GM12878 (cell line): ENCODE data around the gene DUT. TPM values are rescaled to one million over a fixed set of nuclear protein-coding genes. Genes with fewer than 3 reads are reported as not detected.

Experiments used
- ATAC-seq: fragments of 200-7000 bp; cut with Tn5 transposase; 3 replicates; pipeline ENCODE4 v1.9.1; 2020; ENCODE audit warnings: mild to moderate bottlenecking, moderate library complexity
- BruUV-seq: library from RNA; stranded (reverse); fragments of 400-500 nt; replicated peaks from 2 replicates; lab custom pipeline; 2021; lab: Mats Ljungman, UMichigan
- CTCF ChIA-PET: fragments of 300-600 bp; sonication (Branson Sonifier 250); formaldehyde crosslinking; extraction: SDS; loops from one replicate; lab custom pipeline; 2021; ENCODE audit warnings: inconsistent platforms; lab: Yijun Ruan, JAX
- POLR2A ChIA-PET: fragments of 350-600 bp; formaldehyde crosslinking; extraction: SDS; loops from one replicate; lab custom pipeline; 2021; ENCODE audit warnings: inconsistent platforms; lab: Charles Lee
- RAD21 ChIA-PET: fragments of 300-600 bp; sonication (Branson Sonifier 250); formaldehyde crosslinking; loops from one replicate; lab custom pipeline; 2023; ENCODE audit warnings: antibody characterized with exemption; ENCODE audit not compliant: unreplicated experiment; lab: Charles Lee
- SMC1A ChIA-PET: fragments of 300-600 bp; sonication (Branson Sonifier 250); formaldehyde crosslinking; loops from one replicate; lab custom pipeline; 2023; ENCODE audit not compliant: unreplicated experiment, uncharacterized antibody; lab: Charles Lee
- DNase-seq: peaks from one replicate; pipeline ENCODE4 v3.0.0-alpha.2; 2011; ENCODE audit warnings: low read depth, low spot score
- FAIRE-seq: peaks from 3 replicates; lab custom pipeline; 2011; peaks lifted over from hg19 to GRCh38; lab: Jason Lieb, UNC
- H2AFZ ChIP-seq: 2 replicates; pipeline ENCODE4 v1.6.0; 2011; ENCODE audit warnings: low read depth, low read length, control low read depth; ENCODE audit not compliant: control insufficient read depth
- H3K27ac ChIP-seq: 2 replicates; pipeline ENCODE4 v1.5.1; 2011; ENCODE audit warnings: control low read depth; ENCODE audit not compliant: control insufficient read depth, insufficient read depth
- H3K27me3 ChIP-seq, 2 experiments: replicated peaks in 1 of 2; 2 replicates each; pipeline versions ENCODE4 v1.6.0 to v1.6.1; 2011; ENCODE audit warnings: low read length in 1 of 2; ENCODE audit not compliant: control insufficient read depth in 2 of 2, insufficient read depth in 2 of 2
- H3K36me3 ChIP-seq, 2 experiments: 2 replicates each; pipeline ENCODE4 v1.5.1; 2011; ENCODE audit warnings: low read length in 1 of 2; ENCODE audit not compliant: control insufficient read depth in 2 of 2, insufficient read depth in 2 of 2
- H3K4me1 ChIP-seq: 2 replicates; pipeline ENCODE4 v1.6.1; 2011; ENCODE audit warnings: mild to moderate bottlenecking, low read length, moderate library complexity, mixed read lengths; ENCODE audit not compliant: control insufficient read depth, insufficient read depth
- H3K4me2 ChIP-seq: 2 replicates; pipeline ENCODE4 v1.6.0; 2011; ENCODE audit warnings: control low read depth; ENCODE audit not compliant: control insufficient read depth, insufficient read depth
- H3K4me3 ChIP-seq: fragments of 200-600 bp; sonication (generic); 2 replicates; pipeline ENCODE4 v1.5.1; 2016
- H3K79me2 ChIP-seq: 2 replicates; pipeline ENCODE4 v1.6.0; 2011; ENCODE audit warnings: low read length; ENCODE audit not compliant: control insufficient read depth, insufficient read depth
- H3K9ac ChIP-seq: 2 replicates; pipeline ENCODE4 v1.8.0; 2011; ENCODE audit warnings: low read length, control low read depth, mixed read lengths; ENCODE audit not compliant: control insufficient read depth, insufficient read depth
- H3K9me3 ChIP-seq: replicated peaks from 3 replicates; pipeline ENCODE4 v1.5.1; 2011; ENCODE audit warnings: mild to moderate bottlenecking, low read length; ENCODE audit not compliant: control insufficient read depth, insufficient read depth
- H4K20me1 ChIP-seq: 2 replicates; pipeline ENCODE4 v1.6.0; 2011; ENCODE audit not compliant: control insufficient read depth, insufficient read depth
- BACH1 ChIP-seq: fragments of 450-650 bp; IDR thresholded peaks from 2 replicates; pipeline ENCODE4 v1.6.1; 2017; ENCODE audit warnings: mild to moderate bottlenecking, borderline replicate concordance
- CBX3 ChIP-seq: fragments of 200-600 bp; sonication (generic); IDR thresholded peaks from 2 replicates; pipeline ENCODE4 v1.6.1; 2016; ENCODE audit warnings: low read depth, borderline replicate concordance
- KDM1A ChIP-seq: fragments of 200-600 bp; sonication (generic); IDR thresholded peaks from 2 replicates; pipeline ENCODE4 v1.6.1; 2016; ENCODE audit warnings: borderline replicate concordance
- LARP7 ChIP-seq: fragments of 450-650 bp; IDR thresholded peaks from 2 replicates; pipeline ENCODE4 v1.6.1; 2017; ENCODE audit warnings: mild to moderate bottlenecking
- MTA3 ChIP-seq: IDR thresholded peaks from 2 replicates; pipeline ENCODE4 v1.6.1; 2012; ENCODE audit warnings: low read length, inconsistent platforms, borderline replicate concordance
- NRF1 ChIP-seq: conservative IDR thresholded peaks from 2 replicates; pipeline ENCODE4 v1.6.1; 2011; ENCODE audit warnings: mild to moderate bottlenecking, low read depth, low read length, improper control_type of control experiment
- PML ChIP-seq: IDR thresholded peaks from 2 replicates; pipeline ENCODE4 v1.6.1; 2012; ENCODE audit warnings: low read length, inconsistent platforms
- RCOR1 ChIP-seq: conservative IDR thresholded peaks from 2 replicates; pipeline ENCODE4 v1.6.1; 2012; ENCODE audit warnings: low read depth, low read length, improper control_type of control experiment
- RELA ChIP-seq: fragments of 450-650 bp; IDR thresholded peaks from 2 replicates; pipeline ENCODE4 v1.8.0; 2014; ENCODE audit warnings: borderline replicate concordance; ENCODE audit not compliant: partially characterized antibody
- SPI1 ChIP-seq: IDR thresholded peaks from 2 replicates; pipeline ENCODE4 v1.6.1; 2011; ENCODE audit warnings: low read depth, mild to moderate bottlenecking, low read length, moderate library complexity, borderline replicate concordance; ENCODE audit not compliant: insufficient read depth
- STAT1 ChIP-seq: fragments of 450-650 bp; conservative IDR thresholded peaks from 2 replicates; pipeline ENCODE4 v1.6.1; 2014; ENCODE audit warnings: antibody characterized with exemption, mild to moderate bottlenecking
- WGBS: methylation state at CpG from one replicate; pipeline ENCODE4 v1.1.6; 2016; ENCODE audit warnings: low lambda C conversion rate; ENCODE audit not compliant: insufficient replicate concordance, insufficient coverage; ENCODE audit errors: missing lambda C conversion rate; 5-methylcytosine and 5-hydroxymethylcytosine counted together
- in situ Hi-C: fragments of 300-500 bp; cut with MboI; formaldehyde crosslinking; loops from 9 replicates; pipeline ENCODE4 v1.14.3; 2018; ENCODE audit warnings: mixed read lengths
- intact Hi-C: fragments of 100-400 bp; cut with micrococcal nuclease; formaldehyde crosslinking; loops from one replicate; pipeline ENCODE4 v1.14.2; 2022; ENCODE audit not compliant: unreplicated experiment
- polyA plus RNA-seq, 11 experiments: library from polyadenylated mRNA; depleted of rRNA in 4 of 11; unstranded in 6 of 11; stranded (reverse) in 5 of 11; fragments of >200 nt; fragmentation: Nextera tagmentation in 4 of 11; fragmentation: Illumina TruSeq in 1 of 11; extraction: Ambion mirVana in 4 of 11; extraction: Trizol in 1 of 11; gene quantifications; 1 replicate in 1 of 11; 2 replicates in 10 of 11; pipeline versions ENCODE4 v1.2.1 to v1.2.3, GENCODE V29; 2011 to 2016; ENCODE audit warnings: inconsistent platforms in 2 of 11, missing spikeins in 2 of 11, low read depth in 1 of 11
- total RNA-seq, 4 experiments: library from RNA; depleted of rRNA in 3 of 4; stranded (reverse); fragments of >200 nt in 3 of 4; fragmentation: Illumina TruSeq in 1 of 4; extraction: Trizol in 1 of 4; gene quantifications; 2 replicates each; pipeline versions ENCODE4 v1.2.1 to v1.2.3, GENCODE V29; 2013 to 2021
- TF ChIP-seq, protein P1 (sequence below): fragments of 450-650 bp; IDR thresholded peaks from 2 replicates; pipeline ENCODE4 v1.6.1; 2017; ENCODE audit warnings: borderline replicate concordance
- TF ChIP-seq, protein P2 (sequence below): IDR thresholded peaks from 2 replicates; pipeline ENCODE4 v1.6.1; 2011; ENCODE audit warnings: low read depth, low read length, improper control_type of control experiment, borderline replicate concordance
- TF ChIP-seq, protein P3 (sequence below): fragments of 450-650 bp; IDR thresholded peaks from 2 replicates; pipeline ENCODE4 v1.6.1; 2016; ENCODE audit warnings: mild to moderate bottlenecking

Gene DUT
- total and polyA plus RNA-seq, 10 of the 15 experiments (the other 5 are each of a cell fraction or from before 2014, with no cell fraction given), result 20.1 to 452 (median 149) TPM

DNA sequence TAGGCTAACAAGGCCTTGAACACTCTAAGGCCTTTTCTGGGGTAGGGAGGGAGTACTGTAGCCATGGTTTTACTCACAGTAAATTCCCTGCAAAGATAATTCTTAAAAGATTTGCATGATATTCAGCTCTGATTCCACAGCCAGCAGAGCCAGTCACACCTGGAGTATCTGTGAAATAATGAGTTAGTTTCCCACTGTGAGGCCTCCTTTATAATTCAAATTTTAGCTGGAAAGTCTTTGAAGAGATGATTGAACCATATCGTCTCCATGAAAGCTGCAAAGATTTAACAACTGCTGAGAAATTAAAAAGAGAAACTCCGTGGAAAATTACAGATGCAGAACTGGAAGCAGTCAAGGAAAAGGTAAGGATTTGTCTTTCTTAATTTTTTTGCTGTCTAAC lies 32.3 kb upstream of the DUT start:
- BruUV-seq, result no TSS peak
- CTCF ChIA-PET, result interaction anchor here (0.8 to 3.8 kb wide), 3 partner anchors 10 to 24 kb away, joined by 3 to 24 read pairs (median 3); no protein-coding TSS in a partner anchor
- no peak for TF ChIP-seq BACH1
- Histone ChIP-seq H3K27ac (no peak overlapping the region), H3K9ac (no peak overlapping the region), H3K9me3 (no peaks in the 10 kb centered on the region), H2AFZ (no peak overlapping the region), H3K4me3 (no peak overlapping the region), H3K27me3 (no peaks in the 10 kb centered on the region), H3K4me1 (no peaks in the 10 kb centered on the region), H3K79me2 (no peaks in the 10 kb centered on the region), H3K4me2 (no peak overlapping the region), H3K36me3 (no peaks in the 10 kb centered on the region), H4K20me1 (no peaks in the 10 kb centered on the region)
- POLR2A ChIA-PET, result no interaction called here
- in situ Hi-C loops, result no loop called here
- SMC1A ChIA-PET, result interaction anchor here (1.4 kb wide), 1 partner anchor 10 kb away, joined by 7 read pairs; no protein-coding TSS in a partner anchor
- DNase-seq (no peak), FAIRE-seq (no peak), ATAC-seq (no peak)
- WGBS, result 18% methylated on average over 2 of the region's 2 CpGs
- intact Hi-C loops, result no loop called here
- RAD21 ChIA-PET, result no interaction called here

DNA sequence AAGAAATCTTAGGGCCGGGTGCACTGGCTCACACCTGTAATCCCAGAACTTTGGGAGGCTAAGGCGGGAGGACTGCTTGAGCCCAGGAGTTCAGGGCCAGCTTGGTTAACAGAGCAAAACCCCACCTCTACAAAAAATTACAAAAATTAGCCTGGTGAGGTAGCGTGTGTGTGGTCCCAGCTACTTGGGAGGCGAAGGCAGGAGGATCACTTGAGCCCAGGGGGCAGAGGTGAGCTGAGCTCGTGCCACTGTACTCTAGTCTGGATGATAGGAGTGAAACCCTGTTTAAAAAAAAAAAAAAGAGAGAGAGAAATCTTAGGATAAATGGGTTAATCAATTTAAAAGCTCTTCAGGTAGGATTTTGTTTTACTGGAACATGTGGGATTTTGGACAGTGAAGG lies 31.2 kb upstream of the DUT start:
- Histone ChIP-seq H3K79me2 (no peaks in the 10 kb centered on the region), H3K4me3 (no peak overlapping the region), H3K4me1 (no peaks in the 10 kb centered on the region), H3K36me3 (no peaks in the 10 kb centered on the region), H3K9ac (no peak overlapping the region), H3K27me3 (no peaks in the 10 kb centered on the region), H4K20me1 (no peaks in the 10 kb centered on the region), H3K9me3 (no peaks in the 10 kb centered on the region), H3K27ac (no peak overlapping the region), H2AFZ (no peak overlapping the region), H3K4me2 (no peak overlapping the region)
- ChIA-PET SMC1A (interaction anchor here (1.3 kb wide), 1 partner anchor 55 kb away, joined by 3 read pairs; no protein-coding TSS in a partner anchor), CTCF (interaction anchor here (0.7 to 3.8 kb wide), 6 partner anchors 9 to 149 kb away, joined by 3 to 24 read pairs (median 3); no protein-coding TSS in a partner anchor), POLR2A (interaction anchor here (1.1 kb wide), 1 partner anchor 11 kb away, joined by 3 read pairs; no protein-coding TSS in a partner anchor), RAD21 (no interaction called here)
- WGBS, result 33% methylated on average over 5 of the region's 5 CpGs
- no TSS peak for BruUV-seq
- in situ Hi-C loops (no loop called here), intact Hi-C loops (no loop called here)
- DNase-seq (no peak), FAIRE-seq (no peak), ATAC-seq (no peak)
- TF ChIP-seq STAT1, result no peak
- TF ChIP-seq NRF1, result no peak
- no peak for TF ChIP-seq RELA
- TF ChIP-seq LARP7, result no peak
- no peak for TF ChIP-seq MTA3
- TF ChIP-seq KDM1A, result no peak
- TF ChIP-seq, protein P1, sequence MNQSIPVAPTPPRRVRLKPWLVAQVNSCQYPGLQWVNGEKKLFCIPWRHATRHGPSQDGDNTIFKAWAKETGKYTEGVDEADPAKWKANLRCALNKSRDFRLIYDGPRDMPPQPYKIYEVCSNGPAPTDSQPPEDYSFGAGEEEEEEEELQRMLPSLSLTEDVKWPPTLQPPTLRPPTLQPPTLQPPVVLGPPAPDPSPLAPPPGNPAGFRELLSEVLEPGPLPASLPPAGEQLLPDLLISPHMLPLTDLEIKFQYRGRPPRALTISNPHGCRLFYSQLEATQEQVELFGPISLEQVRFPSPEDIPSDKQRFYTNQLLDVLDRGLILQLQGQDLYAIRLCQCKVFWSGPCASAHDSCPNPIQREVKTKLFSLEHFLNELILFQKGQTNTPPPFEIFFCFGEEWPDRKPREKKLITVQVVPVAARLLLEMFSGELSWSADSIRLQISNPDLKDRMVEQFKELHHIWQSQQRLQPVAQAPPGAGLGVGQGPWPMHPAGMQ, result no peak
- TF ChIP-seq, protein P2, sequence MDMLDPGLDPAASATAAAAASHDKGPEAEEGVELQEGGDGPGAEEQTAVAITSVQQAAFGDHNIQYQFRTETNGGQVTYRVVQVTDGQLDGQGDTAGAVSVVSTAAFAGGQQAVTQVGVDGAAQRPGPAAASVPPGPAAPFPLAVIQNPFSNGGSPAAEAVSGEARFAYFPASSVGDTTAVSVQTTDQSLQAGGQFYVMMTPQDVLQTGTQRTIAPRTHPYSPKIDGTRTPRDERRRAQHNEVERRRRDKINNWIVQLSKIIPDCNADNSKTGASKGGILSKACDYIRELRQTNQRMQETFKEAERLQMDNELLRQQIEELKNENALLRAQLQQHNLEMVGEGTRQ, result no peak
- TF ChIP-seq PML, result no peak
- TF ChIP-seq SPI1, result no peak
- TF ChIP-seq, protein P3, sequence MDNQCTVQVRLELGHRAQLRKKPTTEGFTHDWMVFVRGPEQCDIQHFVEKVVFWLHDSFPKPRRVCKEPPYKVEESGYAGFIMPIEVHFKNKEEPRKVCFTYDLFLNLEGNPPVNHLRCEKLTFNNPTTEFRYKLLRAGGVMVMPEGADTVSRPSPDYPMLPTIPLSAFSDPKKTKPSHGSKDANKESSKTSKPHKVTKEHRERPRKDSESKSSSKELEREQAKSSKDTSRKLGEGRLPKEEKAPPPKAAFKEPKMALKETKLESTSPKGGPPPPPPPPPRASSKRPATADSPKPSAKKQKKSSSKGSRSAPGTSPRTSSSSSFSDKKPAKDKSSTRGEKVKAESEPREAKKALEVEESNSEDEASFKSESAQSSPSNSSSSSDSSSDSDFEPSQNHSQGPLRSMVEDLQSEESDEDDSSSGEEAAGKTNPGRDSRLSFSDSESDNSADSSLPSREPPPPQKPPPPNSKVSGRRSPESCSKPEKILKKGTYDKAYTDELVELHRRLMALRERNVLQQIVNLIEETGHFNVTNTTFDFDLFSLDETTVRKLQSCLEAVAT, result no peak
- no peak for TF ChIP-seq CBX3
- TF ChIP-seq RCOR1, result no peak
